Fibroblast of lung (primary cell): ENCODE results near the gene GGT7. TPM values are rescaled to one million over a fixed set of nuclear protein-coding genes. Genes with fewer than 3 reads are reported as not detected.

Experiments used
- DNase-seq, 2 donors: peaks; one replicate each; pipeline versions ENCODE4 v3.0.0 to v3.0.0-alpha.2; 2010; ENCODE audit warnings: low read depth in 2 of 2
- H2AFZ ChIP-seq: 2 replicates; pipeline ENCODE4 v1.5.1; 2012; ENCODE audit warnings: low read length, control low read depth, inconsistent platforms
- H3K27ac ChIP-seq: 2 replicates; pipeline ENCODE4 v1.5.1; 2011; ENCODE audit warnings: low read length, control low read depth; ENCODE audit not compliant: insufficient read depth
- H3K27me3 ChIP-seq: 2 replicates; pipeline ENCODE4 v1.5.1; 2011; ENCODE audit warnings: mild to moderate bottlenecking, low read length; ENCODE audit not compliant: control insufficient read depth, insufficient read depth
- H3K36me3 ChIP-seq: 2 replicates; pipeline ENCODE4 v1.5.1; 2011; ENCODE audit warnings: low read length; ENCODE audit not compliant: control insufficient read depth, insufficient read depth
- H3K4me1 ChIP-seq: 2 replicates; pipeline ENCODE4 v1.5.1; 2011; ENCODE audit warnings: low read length; ENCODE audit not compliant: control insufficient read depth, insufficient read depth; ENCODE audit errors: extremely low read depth
- H3K4me2 ChIP-seq: 2 replicates; pipeline ENCODE4 v1.5.1; 2011; ENCODE audit warnings: low read length, control low read depth; ENCODE audit not compliant: insufficient read depth; ENCODE audit errors: extremely low read depth
- H3K4me3 ChIP-seq, 4 experiments: fragments of 200-600 bp in 1 of 4; sonication (generic) in 1 of 4; replicated peaks in 1 of 4; 2 replicates each; pipeline ENCODE4 v1.5.1; 2011 to 2016; ENCODE audit warnings: low read length in 4 of 4, low read depth in 3 of 4, mild to moderate bottlenecking in 3 of 4, control low read depth in 2 of 4, inconsistent platforms in 1 of 4, mixed read lengths in 1 of 4; ENCODE audit not compliant: insufficient read depth in 1 of 4; ENCODE audit errors: control extremely low read depth in 1 of 4
- H3K79me2 ChIP-seq: 2 replicates; pipeline ENCODE4 v1.5.1; 2012; ENCODE audit warnings: mild to moderate bottlenecking, low read length, inconsistent platforms; ENCODE audit not compliant: control insufficient read depth, insufficient read depth
- H3K9ac ChIP-seq: 2 replicates; pipeline ENCODE4 v1.5.1; 2011; ENCODE audit warnings: mild to moderate bottlenecking, low read length, control low read depth; ENCODE audit not compliant: insufficient read depth
- H3K9me3 ChIP-seq: 2 replicates; pipeline ENCODE4 v1.5.1; 2012; ENCODE audit warnings: low read depth, low read length; ENCODE audit not compliant: control insufficient read depth, insufficient read depth
- H4K20me1 ChIP-seq: 2 replicates; pipeline ENCODE4 v1.5.1; 2011; ENCODE audit warnings: low read length; ENCODE audit not compliant: control insufficient read depth, insufficient read depth; ENCODE audit errors: extremely low read depth
- EZH2 ChIP-seq: IDR thresholded peaks from 2 replicates; pipeline ENCODE4 v1.5.1; 2012; ENCODE audit warnings: low read length, control low read depth, mild to moderate bottlenecking; ENCODE audit errors: missing control alignments
- polyA plus RNA-seq, 2 donors: library from polyadenylated mRNA; depleted of rRNA in 1 of 2; stranded (reverse) in 1 of 2; unstranded in 1 of 2; fragments of >200 nt; gene quantifications; 2 replicates each; pipeline ENCODE4 v1.2.1, GENCODE V29; 2011 to 2012; ENCODE audit warnings: missing spikeins in 1 of 2
- total RNA-seq: library from RNA; depleted of rRNA; stranded (reverse); fragments of >200 nt; gene quantifications from 2 replicates; pipeline ENCODE4 v1.2.1, GENCODE V29; 2014
- TF ChIP-seq, protein P1 (sequence below), 2 donors: IDR thresholded peaks in 1 of 2; conservative IDR thresholded peaks in 1 of 2; 1 replicate in 1 of 2; 2 replicates in 1 of 2; pipeline ENCODE4 v1.5.1; 2011 to 2012; ENCODE audit warnings: low read length in 2 of 2, control low read depth in 1 of 2, inconsistent platforms in 1 of 2, low read depth in 1 of 2, mild to moderate bottlenecking in 1 of 2

The GGT7 gene
- total and polyA plus RNA-seq, 2 donors (not counting 1 experiment from before 2014, with no cell fraction given) = 10.3 to 15.2 TPM

DNA sequence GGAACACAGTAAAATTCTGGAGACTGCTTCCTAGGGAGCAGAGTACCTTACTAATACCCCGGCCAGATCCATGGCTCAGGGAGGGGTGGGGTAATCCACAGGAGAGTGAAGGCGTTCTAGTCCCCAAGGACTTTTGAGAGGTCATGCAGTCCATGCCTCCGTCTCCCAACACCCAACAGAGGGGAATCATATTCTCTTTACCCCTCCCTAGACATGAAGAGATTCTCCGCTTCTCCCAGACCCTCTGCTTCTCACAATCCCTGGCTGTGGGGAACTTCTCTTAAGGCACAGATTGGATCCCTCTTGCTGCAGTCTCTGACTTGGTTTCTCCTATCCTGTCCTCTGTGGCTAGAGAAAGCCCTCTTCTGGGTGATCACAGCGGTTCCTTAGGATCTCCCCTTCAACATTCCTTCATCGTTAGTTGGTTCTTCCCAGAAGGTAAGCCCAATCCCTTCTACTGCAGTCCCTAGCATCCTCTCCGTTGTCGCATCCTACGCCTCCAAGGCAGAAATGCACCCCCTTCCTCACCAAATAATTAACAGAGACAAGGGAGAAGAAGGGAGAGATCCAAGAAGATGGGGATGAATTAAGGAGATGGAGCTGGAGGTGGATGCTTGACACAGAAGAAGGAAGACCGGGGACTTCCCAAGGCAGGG, 562 bp downstream of the GGT7 start:
- Histone ChIP-seq H3K79me2 (peaks cover 3% of the 10 kb centered on the region), H3K27me3 (no peaks in the 10 kb centered on the region), H3K9me3 (no peaks in the 10 kb centered on the region), H3K9ac (peak overlapping the region; percentile 49), H4K20me1 (no peaks in the 10 kb centered on the region), H3K4me2 (peak overlapping the region; percentile 92), H3K4me3 (peak overlapping the region; percentile 47 to 84 (median 70)), H3K27ac (peak overlapping the region; percentile 3), H2AFZ (peak overlapping the region; percentile 79), H3K36me3 (no peaks in the 10 kb centered on the region), H3K4me1 (peaks cover 11% of the 10 kb centered on the region)
- DNase-seq = no peak
- TF ChIP-seq, protein P1, sequence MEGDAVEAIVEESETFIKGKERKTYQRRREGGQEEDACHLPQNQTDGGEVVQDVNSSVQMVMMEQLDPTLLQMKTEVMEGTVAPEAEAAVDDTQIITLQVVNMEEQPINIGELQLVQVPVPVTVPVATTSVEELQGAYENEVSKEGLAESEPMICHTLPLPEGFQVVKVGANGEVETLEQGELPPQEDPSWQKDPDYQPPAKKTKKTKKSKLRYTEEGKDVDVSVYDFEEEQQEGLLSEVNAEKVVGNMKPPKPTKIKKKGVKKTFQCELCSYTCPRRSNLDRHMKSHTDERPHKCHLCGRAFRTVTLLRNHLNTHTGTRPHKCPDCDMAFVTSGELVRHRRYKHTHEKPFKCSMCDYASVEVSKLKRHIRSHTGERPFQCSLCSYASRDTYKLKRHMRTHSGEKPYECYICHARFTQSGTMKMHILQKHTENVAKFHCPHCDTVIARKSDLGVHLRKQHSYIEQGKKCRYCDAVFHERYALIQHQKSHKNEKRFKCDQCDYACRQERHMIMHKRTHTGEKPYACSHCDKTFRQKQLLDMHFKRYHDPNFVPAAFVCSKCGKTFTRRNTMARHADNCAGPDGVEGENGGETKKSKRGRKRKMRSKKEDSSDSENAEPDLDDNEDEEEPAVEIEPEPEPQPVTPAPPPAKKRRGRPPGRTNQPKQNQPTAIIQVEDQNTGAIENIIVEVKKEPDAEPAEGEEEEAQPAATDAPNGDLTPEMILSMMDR (conservative IDR thresholded peaks at IDR 0.05 in 1 of 2, IDR thresholded peaks at IDR 0.05 in 1 of 2; ENCODE audit: low read depth in 1 of 2, low read length in 2 of 2) = no peak

DNA sequence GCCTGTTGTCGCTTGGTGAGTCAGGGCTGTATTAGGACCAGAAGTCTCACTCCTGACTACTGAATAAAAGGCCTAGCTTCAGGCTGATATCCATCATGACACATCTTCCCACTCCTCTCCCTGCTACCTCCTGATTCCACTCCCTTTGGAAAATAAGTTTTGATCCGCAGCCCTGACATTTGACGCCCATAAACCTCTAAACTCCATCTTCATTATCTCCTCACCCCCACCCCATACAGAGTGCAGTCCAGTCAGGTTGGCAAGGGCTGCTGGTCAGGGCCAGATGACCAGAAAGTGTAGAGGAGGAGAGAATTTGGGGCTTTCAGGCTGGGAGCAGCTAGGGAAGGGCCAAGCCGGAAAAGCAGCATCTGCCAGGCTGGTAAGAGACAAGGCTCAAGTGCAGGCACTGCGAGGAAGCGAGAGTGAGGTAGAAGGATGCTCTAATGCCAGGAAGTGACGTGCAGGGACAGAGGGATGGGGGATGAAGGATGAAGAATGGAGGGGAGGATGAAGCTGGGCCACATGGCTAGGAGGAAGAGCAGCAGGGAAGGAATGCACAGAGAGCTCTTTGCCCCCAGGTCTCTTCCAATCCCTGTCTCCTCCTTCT, 1.2 kb downstream of the GGT7 start:
- Histone ChIP-seq H3K9ac (no peak overlapping the region), H3K27me3 (no peaks in the 10 kb centered on the region), H3K79me2 (no peaks in the 10 kb centered on the region), H2AFZ (no peak overlapping the region), H3K36me3 (no peaks in the 10 kb centered on the region), H3K9me3 (no peaks in the 10 kb centered on the region), H4K20me1 (no peaks in the 10 kb centered on the region), H3K4me3 (peak overlapping the region in 1 of 4 experiments; percentile 84), H3K27ac (no peak overlapping the region), H3K4me2 (peak overlapping the region; percentile 92), H3K4me1 (peaks cover 11% of the 10 kb centered on the region)
- TF ChIP-seq, protein P1 (conservative IDR thresholded peaks at IDR 0.05 in 1 of 2, IDR thresholded peaks at IDR 0.05 in 1 of 2; ENCODE audit: low read depth in 1 of 2, low read length in 2 of 2) = no peak
- TF ChIP-seq EZH2 = no peak
- DNase-seq = no peak

DNA sequence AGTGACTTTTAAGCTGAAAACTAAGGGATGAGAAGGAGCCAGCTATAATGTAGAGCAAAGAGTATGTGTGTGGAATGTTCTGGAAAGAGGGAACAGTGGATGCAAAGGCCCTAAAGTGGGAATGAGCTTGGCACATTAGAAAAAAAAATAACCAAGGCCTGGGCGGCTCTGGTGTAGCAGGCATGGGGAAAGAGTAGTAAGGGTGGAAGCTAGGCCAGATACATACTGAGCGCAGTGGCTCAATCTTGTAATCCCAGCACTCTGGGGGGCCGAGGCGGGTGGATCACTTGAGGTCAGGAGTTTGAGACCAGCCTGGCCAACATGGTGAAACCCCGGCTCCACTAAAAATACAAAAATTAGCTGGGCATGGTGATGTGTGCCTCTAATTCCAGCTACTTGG, 8.4 kb downstream of the GGT7 start:
- TF ChIP-seq, protein P1 (conservative IDR thresholded peaks at IDR 0.05 in 1 of 2, IDR thresholded peaks at IDR 0.05 in 1 of 2; ENCODE audit: low read depth in 1 of 2, low read length in 2 of 2) = no peak
- no peak for TF ChIP-seq EZH2
- Histone ChIP-seq H3K4me3 (no peak overlapping the region), H3K4me2 (no peak overlapping the region), H3K36me3 (peaks cover 4% of the 10 kb centered on the region), H4K20me1 (no peaks in the 10 kb centered on the region), H3K9me3 (no peaks in the 10 kb centered on the region), H3K4me1 (no peaks in the 10 kb centered on the region), H2AFZ (no peak overlapping the region), H3K27me3 (no peaks in the 10 kb centered on the region), H3K79me2 (no peaks in the 10 kb centered on the region), H3K27ac (no peak overlapping the region), H3K9ac (no peak overlapping the region)
- DNase-seq = no peak
